ENCODE data around the gene DBR1.

Gene DBR1, protein sequence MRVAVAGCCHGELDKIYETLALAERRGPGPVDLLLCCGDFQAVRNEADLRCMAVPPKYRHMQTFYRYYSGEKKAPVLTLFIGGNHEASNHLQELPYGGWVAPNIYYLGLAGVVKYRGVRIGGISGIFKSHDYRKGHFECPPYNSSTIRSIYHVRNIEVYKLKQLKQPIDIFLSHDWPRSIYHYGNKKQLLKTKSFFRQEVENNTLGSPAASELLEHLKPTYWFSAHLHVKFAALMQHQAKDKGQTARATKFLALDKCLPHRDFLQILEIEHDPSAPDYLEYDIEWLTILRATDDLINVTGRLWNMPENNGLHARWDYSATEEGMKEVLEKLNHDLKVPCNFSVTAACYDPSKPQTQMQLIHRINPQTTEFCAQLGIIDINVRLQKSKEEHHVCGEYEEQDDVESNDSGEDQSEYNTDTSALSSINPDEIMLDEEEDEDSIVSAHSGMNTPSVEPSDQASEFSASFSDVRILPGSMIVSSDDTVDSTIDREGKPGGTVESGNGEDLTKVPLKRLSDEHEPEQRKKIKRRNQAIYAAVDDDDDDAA

DNA sequence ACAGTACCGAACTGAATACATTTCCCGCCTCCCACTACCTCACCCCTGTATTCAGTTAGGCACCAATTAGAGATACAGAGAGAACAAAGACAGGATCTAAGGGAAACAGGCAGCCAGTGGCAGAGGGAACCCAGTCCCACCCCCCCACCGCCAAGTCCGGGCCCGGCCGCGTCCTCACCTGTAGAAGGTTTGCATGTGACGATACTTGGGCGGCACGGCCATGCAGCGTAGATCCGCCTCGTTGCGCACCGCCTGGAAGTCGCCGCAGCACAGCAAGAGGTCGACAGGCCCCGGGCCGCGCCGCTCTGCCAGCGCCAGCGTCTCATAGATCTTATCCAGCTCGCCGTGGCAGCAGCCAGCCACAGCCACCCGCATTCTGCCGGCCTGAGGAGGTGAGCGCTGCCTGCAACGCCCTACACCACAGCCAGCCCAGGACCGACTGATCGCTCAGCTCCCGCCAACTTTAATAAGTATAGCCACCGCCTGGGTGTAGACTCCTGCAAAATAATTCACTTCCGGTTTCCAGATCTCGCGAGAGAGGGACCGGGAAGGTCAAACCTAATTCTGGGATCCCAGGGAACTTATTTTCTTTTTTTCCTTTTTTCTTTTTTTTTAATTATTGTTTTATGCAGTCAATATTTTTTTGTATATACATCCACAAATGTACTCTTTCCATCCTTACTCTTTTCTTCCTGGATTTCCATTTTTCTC, at the start of gene DBR1:
TSS of gene DBR1 (minus strand) at position 501 of the 711 bp plus-strand sequence. CDS start at position 375, 126 bp downstream.
- DNase-seq (ENCODE audit: low read depth in 2 of 2), result peak; percentile 44 to 51

DNA sequence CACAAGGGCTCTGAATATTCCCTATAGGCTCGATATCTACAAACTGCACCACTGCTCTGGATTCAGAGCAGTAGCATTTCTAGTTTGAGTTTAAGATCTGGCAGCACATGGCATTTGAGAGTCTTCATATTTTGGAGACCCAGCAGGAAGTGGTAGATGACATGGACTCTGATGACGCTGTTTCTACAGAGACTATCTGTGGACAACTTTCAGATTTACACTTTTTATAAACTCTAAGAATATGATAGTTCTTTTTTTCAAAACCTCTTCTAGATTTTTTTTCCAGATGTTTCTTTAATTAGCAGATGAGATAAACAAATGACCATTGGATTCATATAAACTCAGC, 48.2 kb upstream of the DBR1 start:
- DNase-seq (ENCODE audit: low read depth in 2 of 2), result no peak

DNA sequence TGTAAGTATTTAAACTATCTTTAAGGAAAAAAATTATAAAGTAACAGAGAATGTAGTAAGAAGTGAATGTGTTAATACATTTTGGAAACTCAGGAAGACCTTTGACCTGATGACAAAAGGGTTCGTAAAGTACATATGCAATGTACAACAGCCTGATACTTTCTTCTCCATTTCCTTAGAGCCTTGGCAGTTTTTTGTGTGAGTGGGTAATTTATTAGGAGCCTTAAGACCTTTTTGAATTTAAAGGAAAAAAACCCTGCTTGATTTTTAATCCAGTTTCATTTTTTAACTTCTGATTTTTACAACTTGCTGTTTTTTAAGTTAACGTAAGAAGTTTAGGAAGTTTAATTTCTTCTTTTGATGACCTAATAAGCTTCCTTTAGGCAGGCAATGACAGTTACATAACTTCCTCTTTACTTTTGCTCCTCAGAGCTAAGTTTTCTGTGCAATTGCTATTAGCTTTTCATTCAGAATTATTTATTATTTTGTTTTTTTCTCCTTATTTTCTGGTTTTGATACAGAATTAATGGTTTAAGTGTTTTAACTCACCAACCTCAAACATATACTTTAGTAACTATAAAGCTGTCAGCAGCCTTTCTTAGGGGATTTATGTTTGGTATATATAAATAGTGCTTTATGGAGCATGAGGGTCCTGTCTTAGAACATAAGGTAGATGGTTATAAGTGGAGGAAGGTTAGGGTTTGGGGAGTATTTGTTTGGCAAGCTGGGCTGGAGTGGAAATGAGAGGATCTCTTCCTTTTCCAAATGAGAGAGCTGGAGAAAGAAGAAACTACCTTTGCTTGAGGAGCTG, 47.6 kb upstream of the DBR1 start:
- DNase-seq (ENCODE audit: low read depth in 2 of 2), result no peak

DNA sequence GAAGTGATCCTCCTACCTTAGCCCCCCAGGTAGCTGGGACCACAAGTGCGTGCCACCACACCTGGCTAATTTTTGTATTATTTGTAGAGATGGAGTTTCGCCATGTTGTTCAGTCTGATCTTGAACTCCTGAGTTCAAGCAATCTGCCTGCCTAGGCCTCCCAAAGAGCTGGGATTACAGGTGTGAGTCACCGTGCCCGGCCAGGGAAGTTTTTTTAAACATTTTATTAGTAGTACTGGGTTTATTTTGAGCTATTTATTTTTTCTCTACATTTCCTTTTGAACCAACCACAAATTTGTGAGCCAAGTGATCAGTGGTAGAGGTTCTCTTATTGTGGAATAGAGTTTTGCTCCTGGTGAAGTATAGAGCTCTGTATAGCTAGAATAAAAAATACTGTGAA, 46.1 kb upstream of the DBR1 start:
- DNase-seq (ENCODE audit: low read depth in 2 of 2), result no peak

DNA sequence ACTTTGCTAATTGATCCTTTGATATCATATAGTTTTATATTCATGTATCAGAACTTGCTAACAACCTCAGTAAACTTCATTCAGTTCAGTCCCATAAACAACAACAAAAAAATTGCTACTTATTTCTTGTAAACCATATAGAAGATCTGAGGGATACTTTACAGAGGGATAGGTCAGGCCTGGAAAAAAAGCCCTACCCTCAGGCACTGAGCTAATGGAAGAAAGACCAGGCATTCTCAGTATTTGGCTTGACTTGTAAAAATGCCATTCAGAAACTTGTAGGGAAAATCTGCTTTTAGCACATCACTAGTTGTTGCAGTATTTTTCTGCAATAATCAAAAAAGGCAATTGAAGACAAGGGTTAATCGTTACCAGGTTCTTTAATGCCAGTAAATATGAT, 45.5 kb upstream of the DBR1 start:
- no peak for DNase-seq (ENCODE audit: low read depth in 2 of 2)

DNA sequence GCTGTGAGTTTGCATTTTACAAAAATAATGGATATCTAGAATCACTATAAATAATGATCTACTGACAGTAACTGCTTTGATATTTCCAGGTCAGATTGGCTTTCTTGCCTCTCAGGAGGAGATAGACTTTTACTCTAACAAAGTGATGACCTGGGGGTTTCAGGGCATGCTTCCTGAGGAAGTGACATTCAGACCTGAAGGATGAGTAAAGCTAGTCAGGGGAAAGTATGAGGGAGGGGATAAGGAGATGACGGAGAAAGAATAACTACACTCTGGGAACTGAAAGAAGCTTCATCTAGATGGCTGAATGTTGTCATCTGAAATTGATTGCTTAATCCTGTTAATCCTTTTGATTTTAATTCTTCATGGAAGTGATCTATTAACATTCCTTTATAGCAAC, 44.5 kb upstream of the DBR1 start:
- no peak for DNase-seq (ENCODE audit: low read depth in 2 of 2)

DNA sequence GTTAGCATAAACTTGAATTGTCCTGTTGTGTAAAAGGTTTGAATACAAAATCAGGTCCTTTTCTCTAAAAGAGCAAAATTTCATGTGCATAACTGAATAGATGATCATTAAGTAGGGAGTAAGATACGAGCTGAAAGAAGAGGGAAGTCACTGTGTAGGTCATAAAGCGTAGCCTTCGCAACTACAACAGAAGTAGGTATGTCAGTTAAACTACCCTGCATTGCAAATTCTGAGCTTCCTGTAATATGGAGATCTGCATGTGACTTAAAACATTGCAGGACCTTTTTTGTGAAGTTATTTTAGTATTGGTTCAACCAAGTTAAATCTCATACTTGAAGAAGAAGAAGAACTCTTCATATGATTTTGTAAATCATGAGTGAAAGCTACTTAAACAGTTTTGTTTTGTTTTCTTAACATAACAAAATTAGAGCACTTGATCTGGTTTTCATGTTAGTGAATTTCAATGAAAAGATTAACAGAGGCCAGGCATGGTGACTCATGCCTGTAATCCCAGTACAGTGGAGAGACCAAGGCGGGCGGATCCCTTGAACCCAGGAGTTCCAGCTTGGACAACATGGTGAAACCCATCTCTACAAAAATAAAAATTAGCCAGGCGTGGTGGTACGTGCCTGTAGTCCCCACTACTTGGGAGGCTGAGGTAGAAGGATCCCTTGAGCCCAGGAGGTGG, 38.8 kb upstream of the DBR1 start:
- DNase-seq (ENCODE audit: low read depth in 2 of 2), result no peak

DNA sequence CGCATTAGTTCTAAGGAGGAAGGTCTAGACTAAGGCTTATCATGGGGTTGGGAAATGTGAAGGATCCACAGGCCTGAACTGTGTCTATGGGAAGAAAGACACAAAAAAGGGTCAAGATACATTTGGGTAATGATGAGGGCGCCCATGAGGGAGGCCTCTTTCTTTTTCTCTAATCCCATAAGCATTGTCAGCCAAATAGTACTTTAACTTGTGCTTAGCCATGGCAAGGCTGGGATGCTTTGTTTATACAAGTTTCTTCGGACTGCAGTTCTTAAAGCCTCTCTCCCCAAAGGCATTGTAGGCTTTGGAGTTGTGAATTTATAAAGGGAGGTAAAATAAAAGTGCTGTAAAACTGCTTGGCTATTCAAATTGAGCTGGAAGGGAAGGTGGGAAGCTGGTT, 35.8 kb upstream of the DBR1 start:
- DNase-seq (ENCODE audit: low read depth in 2 of 2), result no peak

DNA sequence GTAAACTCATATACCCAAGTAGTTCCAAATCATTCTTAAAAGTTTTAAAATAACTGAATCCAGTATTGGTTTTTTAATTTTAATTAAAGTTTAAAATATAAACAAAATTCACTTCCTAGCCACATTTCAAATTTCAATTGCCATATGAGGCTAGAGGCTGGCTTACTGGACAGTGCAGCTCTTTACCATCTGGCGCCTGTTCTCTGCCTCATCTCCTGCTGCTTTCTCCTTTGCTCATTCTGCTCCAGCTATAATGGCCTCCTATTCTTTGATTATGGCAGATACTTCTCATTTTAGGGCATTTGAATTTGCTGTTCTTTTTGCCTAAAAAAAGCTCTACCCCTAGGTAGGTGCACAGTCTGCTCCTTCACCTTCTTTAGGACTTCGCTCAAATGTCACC, 31.5 kb upstream of the DBR1 start:
- DNase-seq (ENCODE audit: low read depth in 2 of 2), result no peak

DNA sequence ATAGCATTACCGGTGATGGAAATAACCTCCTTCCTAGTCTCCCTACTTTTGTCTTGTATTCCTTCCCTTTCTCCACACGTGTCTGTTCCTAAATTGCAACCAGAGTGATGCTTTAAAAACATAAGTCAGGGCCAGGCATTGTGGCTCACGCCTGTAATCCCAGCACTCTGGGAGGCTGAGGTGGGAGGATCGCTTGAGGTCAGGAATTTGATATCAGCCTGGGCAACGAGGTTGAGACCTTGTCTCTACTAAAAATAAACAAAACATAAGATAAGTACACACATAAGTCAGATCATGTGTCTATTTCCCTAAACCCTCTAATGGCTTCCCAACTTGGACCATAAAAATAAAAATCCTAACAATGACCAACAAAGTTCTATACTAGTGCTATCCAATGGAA, 30.8 kb upstream of the DBR1 start:
- DNase-seq (ENCODE audit: low read depth in 2 of 2), result no peak

DNA sequence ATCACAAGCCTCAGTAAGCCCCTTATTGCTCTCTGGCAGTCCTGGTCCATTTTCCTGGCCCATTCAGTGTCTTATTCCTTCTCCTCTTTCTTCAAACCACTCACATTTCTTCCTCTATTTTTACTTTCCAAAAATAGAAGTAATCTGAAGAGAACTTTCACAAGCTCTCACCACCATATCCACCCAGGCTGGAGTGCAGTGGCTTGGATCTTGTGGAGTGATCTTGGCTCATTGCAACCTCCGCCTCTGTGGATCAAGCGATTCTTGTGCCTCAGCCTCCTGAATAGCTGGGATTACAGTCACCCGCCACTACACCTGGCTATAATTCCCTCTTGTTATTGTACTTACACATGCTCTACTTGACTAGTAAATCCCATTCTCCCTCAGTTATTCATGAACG, 29.2 kb upstream of the DBR1 start:
- DNase-seq (ENCODE audit: low read depth in 2 of 2), result no peak

DNA sequence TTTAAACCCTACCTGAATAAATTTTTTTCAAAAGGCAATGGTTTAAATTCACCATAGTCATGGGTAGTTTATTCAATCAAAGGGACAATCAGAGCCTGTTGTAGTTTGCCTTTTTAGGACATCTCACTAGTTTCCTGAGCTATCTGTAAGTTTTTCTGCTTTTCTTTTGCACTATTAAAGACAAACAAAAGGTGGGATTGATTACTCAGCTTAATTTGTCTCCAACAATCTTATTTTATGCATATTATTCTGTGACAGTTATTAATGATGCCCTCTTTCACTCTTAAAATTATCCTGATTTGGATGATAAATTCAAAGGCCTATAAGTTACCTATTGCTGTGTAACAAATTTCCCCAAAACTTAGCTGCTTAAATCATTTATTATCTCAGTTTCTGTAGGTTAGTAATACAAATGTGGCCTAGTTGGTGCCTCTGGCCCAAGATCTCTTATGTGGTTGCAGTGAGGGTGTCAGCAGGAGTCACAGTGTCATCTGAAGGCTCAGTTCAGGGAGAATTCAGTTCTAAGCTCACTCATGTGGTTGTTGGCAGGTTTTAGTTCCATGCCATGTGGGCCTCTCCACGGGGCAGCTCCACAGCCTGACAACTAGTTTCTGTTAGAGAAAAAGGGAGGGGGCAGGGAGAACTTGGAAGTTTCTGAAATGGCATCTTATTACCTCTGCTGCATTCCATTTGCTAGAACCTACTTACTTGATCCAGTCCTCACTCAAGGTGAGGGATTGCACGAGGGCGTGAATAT, 28.4 kb upstream of the DBR1 start:
- DNase-seq (ENCODE audit: low read depth in 2 of 2), result no peak

DNA sequence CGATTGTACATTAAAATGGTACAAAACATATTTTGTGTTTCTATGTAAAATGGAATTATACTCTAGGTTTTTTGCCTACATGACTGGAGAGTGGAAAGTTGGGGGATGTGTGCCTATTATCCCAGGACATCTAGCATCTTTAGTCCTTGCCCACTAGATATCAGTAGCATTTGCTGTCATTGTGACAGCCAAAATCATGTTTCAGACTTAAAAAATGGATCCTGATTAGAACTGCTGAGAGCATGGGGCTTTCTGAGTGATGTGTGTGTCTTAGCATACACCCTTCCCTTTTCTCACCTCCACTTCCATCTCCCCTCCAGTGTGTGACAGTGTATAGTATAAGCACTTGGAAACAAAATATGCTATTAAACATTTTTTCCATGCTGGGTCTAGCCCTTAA, 25.7 kb upstream of the DBR1 start:
- DNase-seq (ENCODE audit: low read depth in 2 of 2), result no peak

DNA sequence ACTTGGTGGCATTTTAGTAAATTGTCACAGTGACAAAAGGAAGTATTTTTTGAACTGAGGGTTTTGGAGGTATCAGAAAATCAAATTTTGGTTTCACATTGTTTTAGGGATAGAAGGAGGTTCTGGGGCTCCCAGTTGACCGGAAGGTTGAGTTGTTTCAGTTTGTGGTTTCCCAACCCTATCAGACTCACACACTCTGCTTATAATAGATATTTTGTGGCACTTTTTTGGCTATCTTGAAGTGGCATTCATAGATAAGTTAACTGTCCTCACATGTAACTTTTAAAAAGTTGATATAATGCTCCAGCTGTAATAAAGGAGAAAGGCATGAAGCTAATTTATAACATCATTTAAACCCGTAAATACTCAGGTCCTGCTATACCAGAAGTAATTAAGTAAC, 25.1 kb upstream of the DBR1 start:
- DNase-seq (ENCODE audit: low read depth in 2 of 2), result no peak

DNA sequence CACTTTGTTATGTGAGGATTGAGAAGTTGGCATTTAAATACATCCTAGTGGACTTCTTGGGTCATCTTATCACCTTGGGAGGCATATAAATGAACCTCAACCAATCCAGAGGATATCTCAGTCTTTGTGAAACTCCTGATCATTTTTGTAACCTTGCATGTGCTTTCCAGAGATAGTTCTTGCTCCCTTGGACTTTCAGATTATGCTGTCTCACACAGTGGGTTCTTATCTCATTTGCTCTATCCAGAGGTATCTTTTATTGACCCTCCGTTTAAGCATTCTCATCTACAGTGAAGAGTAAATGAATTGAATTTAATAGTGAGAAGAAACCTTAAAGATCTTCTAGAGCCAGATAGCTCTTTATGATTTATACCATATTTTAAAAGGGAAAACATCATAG, 22.8 kb upstream of the DBR1 start:
- no peak for DNase-seq (ENCODE audit: low read depth in 2 of 2)

DNA sequence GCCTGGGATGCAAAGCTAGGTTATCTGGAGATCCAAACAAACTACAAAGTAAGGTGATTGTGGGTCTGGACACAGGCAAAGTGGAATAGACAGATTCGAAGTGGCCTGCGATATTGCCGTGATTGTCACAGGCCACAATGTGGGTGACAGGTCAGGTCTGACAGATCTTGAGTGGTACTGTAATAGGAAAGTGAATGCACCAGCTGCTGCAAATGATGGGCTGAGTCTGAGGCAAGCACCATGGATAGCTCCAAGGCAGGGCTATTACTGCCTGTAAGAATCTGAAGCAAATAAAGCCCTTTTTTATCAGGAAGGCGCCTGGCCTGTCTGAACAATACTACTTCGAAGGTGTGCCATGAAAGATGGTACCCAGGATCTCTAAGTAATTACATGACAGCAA, 22.3 kb upstream of the DBR1 start:
- DNase-seq (ENCODE audit: low read depth in 2 of 2), result no peak

DNA sequence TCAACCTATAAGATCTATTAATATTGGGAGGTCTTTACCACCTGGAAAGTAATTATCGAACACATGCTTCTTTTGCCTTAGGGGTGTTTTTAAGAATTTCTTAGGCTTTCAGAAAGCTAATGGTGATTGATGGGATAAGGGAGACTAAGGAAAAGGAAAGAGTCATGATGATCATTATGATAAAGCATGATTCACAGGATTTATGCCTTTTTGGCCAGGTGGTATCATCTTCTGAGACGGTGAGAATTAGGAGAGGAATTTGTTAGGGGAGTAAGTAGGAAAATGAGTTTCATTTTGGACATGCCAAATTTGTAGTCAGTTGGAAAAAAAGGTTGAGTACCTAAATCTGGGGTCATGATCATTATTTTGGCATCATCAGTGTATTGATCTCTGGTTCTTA, 21.3 kb upstream of the DBR1 start:
- no peak for DNase-seq (ENCODE audit: low read depth in 2 of 2)

DNA sequence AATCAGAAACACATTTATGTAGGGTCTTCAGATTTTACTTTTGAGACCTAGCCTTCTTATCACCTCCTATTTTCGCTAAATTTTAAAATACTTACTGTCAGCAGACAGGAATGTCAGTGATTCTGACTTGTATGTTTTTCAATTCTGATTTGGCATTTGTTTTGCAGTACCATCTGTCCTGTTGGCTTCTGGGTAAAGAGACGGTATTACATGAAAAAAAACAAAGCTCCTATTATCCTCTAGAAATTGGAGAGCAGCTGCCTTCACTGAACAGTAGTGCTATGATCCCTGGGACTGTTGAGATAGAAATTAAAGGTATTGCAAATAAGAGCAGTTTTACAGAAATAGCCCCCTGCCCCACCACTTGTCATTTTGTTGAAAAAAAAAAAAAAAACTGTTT, 20.8 kb upstream of the DBR1 start:
- DNase-seq (ENCODE audit: low read depth in 2 of 2), result no peak

DNA sequence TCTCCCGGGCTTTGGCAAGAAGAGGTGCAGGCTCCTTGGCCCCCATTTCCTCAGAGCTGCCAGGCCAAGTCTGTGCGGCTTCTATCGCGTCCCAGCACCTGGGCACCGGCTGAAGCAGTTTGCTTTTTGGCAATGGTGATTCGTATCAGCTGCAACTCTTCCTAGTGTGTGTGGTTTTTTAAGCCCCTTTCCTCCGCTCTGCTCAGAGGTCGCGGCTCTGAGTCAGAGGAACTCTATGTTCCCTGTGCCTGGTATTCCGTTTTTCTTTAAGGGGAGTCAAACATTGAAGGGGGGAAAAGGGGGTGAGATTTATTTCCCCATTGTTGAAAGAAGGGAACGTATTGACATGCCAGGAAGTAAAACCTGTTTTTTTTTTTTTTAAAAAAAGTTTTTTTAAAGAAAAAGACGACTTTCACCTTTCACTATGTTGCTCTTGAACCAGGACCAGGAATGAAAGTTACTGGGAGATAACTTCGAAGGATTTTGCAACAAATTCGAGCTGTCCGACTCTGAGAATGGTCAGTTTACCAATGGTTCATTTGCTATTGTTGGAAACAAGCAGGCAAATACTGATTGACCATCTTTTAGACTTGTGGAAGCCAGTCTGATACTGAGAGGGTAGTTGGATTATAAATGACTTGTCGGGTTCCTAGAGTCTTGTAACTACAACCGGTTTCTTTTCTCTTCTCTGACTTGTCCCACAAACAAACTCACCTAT, 13.5 kb upstream of the DBR1 start:
- DNase-seq (ENCODE audit: low read depth in 2 of 2), result no peak

DNA sequence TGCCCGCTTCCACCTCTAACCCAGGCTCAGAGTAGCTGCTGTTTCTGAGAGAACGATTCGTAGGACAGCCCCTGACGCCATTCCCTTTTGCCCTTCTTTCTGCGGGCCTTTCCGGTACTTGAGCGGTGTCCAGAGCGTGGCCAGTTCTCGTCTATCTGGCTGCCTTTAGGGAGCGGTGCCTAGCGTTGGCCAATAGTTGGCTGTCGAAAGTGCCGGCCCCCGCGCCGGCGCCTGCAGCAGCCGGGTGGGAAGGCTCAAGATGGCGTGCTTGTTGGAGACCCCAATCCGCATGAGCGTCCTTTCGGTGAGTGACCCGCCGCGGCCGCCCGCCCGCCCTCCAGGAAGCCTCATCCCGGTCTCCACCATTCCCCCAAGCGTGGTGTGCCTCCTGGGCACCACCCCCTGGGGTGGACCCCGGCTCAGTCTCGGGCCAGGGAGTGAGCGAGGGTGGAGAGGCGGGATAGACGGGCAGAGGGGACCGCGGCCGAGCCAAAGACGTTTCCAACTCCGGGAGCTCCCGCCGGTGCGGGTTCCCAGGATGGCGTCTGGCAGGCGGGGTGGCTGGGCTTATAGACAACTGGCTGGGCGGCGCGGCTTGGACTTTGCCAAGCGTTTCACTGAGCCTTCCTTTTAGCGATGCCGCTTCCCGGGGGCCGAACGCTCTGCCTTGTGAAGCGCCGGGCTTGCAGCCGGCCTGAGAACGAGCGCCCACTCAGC, 12.7 kb upstream of the DBR1 start, which contains the start of gene ARMC8:
TSS of gene ARMC8 (plus strand) at position 6 of the 717 bp plus-strand sequence. CDS start at position 260, 254 bp downstream.
- DNase-seq (ENCODE audit: low read depth in 2 of 2), result peak in 1 of 2 donors; percentile 12
